GM19438 (cell line): ENCODE results near the gene MARCHF2.

ENCODE experiments used
- ATAC-seq: cut with Tn5 transposase; IDR thresholded peaks from one replicate; pipeline ENCODE4 v1.9.1; 2021; ENCODE audit warnings: low read depth; ENCODE audit not compliant: unreplicated experiment

The MARCHF2 gene

DNA sequence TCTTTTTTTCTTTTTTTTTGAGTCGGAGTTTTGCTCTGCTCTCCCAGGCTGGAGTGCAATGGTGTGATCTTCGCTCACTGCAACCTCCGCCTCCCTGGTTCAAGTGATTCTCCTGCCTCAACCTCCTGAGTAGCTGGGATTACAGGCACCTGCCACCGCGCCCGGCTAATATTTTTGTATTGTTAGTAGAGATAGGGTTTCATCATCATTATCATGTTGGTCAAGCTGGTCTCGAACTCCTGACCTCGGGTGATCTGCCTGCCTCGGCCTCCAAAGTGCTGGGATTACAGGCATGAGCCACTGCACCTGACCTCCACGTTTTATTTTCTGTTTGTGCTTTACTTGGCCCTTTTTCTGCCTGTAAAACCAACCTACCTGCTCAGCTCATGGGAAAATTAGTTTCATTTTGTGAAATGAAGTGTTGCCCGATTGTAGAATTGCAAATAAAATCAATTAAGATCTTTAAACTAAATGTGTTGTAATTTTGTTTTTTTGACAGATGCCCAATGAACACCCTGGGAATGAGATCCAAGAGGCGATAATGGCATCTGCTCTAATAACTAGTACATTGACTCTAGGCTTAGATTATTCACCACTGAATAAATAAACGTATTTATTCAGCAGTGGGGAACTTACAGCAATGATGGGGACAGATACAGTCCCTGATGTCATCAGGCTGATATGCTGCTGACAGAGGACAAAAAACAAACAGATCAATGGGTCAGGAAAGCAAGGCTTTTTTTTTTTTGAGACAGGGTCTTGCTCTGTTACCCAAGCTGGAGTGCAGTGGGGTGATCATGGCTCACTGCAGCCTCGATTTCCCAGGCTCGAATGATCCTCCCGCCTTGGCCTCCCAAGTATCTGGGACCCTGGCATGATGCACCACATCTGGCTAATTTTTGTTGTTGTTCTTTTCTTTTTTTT is 25.2 kb upstream of the MARCHF2 start:
- no peak for ATAC-seq

DNA sequence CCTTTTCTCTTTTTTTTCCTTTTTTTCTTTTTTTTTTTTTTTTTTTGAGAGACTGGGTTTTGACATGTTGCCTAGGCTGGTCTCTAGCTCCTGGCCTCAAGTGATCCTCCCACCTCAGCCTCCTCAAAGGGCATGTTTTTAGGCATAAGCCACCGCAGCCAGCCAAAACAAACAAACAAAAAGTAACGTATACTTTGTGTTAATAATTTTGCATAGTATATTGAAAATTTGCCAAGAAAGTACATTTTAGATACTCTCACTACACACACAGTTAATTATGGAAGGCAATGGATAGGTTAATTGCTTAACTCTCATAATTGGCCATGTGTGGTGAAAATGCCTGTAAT is 24.5 kb upstream of the MARCHF2 start:
- no peak for ATAC-seq

DNA sequence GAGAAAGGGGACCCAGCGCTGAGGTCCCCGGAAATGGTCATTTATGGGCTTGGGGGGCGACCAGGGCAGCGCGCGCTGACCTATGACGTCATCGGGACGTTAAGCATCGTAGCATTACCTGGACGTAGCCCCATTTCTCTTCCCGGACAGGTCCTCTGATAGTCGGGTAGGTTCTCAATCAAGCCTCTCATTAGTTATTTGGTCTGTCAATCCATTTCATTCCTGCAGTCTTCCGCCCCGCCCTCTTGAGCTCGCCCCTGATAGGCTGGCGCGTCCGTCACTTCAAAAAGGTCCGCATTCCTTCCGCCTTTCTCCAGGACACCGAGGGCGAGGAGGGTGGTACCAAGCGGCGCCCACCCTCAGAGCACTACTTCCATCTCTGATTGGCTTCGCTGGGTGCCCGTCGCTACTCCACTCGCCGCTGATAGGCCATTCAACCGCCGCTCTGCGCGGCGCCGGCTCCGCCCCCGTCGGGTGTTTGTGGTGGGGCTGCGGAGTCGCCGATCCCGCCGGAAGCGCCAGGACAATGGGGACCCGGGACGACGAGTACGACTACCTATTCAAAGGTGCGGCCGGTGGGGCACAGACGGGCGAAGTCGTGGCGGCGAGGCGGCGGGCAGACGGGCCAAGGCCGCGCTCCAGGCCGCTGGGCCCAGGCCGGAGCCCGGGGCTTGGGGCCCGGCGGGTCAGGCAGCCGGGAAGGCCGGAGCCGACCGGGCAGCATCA is 23.1 kb upstream of the MARCHF2 start, which contains the start of gene RAB11B:
RAB11B (plus strand) TSS at position 470 of the 726 bp plus-strand sequence; CDS start at position 527, 57 bp downstream.
- peak; percentile 88 for ATAC-seq

DNA sequence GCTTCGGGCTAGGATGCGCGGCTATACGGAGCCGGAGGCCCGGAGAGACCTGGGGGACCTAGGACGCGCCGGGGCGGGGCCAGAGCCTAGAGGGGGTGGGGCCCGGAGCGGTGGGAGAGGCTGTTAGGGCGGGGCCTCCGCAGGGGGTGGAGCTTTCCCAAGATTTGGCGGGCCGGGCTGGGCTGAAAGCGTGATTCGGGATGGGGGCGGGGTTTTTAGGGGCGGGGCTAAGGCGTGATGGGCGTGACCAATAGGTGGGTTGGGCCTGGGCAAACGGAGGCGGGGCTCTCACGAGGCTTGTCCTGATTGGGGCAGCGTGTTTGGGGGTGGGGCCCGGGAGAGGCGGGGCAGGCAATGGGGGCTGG is 22.5 kb upstream of the MARCHF2 start:
- ATAC-seq = peak; percentile 45

DNA sequence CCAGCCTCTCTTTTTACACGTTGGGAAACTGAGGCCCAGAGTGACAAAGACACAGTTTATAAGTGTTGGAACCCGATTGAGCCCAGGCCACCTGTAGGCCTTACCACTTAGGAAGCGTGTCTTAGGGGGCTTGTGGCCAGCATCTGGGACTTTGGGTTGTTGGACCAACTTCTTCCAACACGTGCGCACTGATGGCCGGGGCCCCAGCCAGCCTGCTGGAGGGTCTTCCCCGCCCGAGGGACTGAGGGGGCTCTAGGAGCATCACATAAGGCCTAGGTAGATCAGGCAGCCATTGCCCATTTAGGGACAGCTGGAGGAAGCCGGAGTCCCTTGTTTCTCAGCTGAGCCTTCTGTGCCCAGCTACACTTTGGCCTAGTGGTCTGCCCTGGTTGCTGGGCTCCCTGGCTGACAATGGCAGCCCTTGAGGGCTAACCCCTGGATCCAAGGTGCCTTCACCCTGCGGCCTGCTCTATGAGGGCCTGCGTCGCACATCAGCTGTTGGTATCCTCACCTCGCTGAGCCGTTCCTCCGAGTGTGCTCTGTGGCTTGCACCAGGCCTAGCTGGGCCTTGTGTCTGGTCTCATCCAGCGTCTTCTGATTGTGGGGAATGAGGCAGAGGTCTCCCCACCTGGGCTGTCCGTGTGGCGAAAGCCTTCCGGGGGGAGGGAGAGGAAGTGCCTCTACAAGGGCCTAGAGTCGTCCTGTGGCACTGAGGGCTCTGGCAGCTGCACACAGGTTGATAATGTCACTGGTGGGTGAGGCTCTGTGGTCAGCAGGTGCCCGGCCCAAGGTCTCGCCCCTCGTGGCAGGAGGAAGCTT is 21.7 kb upstream of the MARCHF2 start:
- no peak for ATAC-seq

DNA sequence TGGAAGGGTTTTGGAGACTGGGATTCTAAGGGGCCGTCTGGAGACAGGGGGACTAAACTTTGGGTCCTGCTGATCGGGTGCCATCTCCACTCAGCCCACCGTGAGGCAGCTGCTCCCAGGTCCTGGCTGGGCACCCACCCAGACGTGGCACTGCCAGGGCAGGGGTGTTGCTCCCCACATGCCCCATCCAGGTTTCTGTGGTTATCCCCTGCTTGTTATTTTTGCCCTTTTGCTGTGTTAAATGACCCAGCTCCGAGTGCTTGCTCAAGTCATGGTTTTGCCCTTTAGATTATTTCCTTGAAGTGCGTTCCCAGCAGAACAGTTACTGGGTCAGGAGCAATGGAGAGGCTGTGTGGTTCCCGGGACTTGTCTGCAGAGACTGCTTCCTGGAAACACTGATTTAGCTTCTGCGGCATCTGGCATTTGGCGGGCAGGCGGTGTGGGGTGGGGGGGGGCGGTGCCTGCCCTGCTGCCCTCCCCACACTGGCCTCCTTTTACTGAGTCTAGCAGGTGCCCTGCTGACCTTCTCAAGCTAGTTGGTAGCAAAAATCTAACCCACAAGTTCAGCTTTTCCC is 21.0 kb upstream of the MARCHF2 start:
- ATAC-seq = no peak

DNA sequence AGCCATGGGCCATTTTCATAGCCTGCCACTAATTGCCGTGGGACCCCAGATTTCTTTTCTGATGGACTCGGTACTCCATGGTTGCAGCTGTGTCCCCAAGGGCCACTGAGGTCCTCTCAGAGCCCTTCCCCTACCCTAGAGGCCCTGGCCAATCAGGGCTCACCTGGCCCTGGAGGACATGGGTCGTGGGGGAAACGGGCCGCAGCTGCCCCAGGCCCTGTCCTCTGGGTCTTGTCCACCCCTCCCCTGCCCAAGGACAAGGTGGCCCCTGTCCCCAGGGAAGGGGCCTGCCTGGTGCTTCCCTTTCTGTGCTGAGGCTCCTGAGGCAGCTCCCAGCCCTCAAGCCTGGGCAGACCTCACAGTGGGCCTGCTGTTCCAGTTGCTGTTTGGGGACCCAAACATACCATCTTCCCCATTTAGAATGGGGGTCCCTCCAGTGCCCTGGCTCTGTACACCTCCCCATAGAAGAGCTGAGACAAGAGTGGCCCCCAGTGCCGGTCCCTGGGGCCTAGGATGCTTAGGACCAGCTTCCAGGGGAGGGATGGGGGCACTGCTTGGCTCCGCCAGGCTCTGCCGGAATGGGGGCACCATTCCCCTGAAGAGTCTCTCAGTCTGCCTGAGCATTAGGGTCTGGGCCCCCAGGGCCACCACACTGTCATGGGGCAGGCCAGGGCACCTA is 19.8 kb upstream of the MARCHF2 start:
- no peak for ATAC-seq

DNA sequence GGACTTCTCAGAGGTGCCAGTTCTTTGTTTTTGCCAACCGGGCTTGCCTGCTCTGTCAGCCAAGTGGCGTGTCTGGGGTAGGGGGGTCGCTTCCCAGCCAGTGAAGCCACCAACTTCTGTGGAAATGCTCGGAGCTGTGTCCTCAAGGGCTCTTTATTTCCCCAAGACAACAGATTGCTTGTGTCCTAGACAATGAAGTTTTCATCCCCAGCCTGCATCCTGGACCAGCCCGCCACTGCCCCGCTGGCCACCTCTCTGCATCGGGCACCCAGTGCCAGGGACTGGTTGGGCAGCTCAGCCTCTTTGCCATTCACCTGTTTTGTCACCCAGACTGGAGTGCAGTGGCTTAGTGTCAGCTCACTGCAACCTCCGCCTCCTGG is 19.2 kb upstream of the MARCHF2 start:
- ATAC-seq = no peak

DNA sequence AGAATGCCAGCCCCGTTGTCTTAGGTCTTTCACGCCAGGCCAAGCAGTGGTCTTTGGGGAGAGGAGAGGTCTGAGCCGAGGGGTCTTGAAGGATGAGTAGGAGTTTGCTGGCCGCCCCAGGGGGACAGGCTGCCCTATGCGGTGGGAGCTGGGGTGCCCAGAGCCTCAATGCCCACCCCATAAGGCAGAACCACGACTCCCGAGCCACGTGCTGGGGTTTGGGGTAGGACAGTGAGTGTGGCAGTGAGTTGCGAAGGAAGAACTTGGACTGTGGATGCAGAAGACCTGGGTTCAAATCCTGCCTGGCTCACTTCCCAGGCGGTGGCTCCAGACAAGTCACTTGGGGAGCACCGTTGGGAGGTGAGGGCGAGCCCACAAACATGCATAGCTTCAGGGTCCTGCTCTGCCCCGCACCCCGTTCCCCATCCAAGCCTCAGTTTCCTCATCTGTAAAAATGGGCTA is 17.5 kb upstream of the MARCHF2 start:
- ATAC-seq = no peak

DNA sequence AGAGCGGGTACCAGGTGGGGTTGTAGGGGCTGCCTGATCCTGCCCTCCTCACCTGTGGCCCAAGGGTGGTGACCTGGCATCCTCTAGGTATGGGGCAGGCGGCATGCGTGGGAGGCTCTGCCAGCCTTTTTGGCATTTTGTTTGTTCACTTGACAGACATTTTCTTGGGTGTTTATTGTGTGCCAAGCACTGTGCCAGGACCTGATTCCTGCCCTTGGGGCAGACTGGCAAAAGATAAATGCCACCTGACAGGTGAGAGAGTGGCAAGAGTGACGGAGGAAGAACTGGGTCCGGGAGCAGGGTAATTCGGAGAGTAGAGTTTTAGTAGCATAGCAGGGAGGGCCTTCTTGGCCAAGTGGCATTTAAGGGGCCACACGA is 16.9 kb upstream of the MARCHF2 start:
- no peak for ATAC-seq

DNA sequence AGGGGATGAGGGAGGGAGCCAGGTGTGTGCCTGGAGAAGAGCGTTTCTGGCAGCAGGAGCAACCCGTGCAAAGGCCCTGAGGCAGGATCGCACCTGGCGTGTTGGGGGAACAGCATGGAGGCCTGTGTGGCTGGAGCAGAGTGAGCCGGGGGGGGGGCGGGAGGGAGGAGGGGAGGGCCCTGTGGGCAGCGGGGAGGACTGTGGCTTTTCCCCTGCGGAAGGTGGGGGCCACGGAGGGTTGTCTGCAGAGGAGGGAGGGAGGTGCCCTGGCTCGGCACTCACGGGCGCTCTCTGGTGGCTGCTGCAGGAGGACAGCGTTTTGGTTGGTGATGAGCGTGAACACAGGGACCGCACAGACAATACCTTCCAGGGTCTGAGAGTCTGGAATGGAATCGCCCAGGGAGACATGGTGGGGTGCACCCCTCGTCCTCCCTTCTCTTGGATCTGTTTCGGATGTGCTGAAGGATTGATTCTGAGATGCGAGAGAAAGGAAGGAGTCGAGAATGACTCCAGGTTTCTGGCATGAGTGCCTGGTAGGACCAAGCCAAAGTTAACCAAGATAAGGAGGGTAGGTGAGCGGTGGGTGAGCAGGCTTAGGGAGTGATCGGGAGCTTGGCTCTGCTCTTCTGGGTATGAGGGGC is 16.4 kb upstream of the MARCHF2 start:
- no peak for ATAC-seq

DNA sequence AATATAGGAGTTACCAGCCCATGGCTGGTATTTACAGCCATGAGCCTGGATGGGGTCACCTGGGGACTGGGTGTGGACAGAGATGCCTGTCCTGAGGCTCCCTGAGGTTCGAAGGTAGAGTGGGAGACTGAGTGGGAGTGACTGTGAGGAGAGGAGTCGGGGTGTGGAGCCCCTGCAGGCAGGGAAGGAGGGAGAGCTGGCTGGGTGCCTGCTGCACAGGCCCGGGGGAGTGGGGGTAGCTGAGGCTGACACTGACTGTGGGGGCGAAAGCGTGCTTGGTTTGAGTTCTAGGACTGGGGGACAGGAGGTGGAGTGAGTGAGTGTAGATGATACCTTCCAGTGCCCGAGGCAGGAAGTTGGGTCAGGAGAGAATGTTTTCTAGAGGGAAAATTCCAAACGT is 15.8 kb upstream of the MARCHF2 start:
- ATAC-seq = no peak

DNA sequence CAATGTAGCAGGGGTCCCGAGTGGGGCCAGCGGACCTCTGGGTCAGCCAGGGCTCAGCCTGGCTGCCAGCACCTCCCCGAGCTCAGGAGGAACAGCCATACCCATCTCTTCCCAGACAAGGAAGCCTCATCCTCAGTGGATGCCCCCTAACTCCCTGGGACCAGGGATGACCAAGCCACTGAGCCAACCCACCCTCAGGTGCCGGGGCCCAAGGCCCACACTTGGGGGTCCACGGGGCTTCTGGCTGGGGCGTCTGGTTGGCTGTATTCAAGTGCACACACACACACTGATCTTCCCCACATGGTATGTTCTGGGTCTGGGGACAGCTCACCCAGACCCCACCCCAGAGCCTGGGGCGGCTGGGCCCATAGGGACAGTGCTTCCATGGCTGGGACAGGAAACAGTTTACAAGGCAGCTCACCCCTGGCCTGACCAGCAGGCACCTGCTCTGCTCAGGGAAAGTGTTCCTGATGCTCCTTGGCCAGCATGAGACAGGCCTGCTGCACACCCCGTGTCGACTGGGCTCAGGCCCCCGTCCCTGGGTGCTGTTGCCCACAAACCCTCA is 15.3 kb upstream of the MARCHF2 start:
- ATAC-seq = no peak

DNA sequence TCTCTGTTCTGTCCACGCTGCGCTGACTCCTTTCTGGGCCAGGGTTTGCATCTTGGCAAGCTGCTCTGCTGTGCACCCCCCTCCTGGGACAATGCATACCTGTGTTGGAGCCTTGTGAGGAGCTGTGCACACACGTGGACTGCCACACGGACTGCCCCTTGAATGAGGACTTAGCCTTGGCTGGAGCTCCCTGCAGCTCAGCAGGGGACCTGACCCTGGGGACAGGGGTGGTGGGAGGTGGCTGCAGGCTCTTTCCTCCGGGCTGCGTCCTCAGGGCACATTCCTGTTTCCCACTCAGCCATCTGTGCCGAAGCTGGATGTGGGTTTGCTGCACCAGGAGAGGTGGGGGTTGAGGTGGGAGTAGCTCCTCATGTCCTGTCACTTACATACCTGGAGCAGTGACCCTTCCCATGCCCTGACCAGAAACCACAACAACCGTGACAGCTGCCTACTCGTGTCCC is 14.8 kb upstream of the MARCHF2 start:
- ATAC-seq = no peak

DNA sequence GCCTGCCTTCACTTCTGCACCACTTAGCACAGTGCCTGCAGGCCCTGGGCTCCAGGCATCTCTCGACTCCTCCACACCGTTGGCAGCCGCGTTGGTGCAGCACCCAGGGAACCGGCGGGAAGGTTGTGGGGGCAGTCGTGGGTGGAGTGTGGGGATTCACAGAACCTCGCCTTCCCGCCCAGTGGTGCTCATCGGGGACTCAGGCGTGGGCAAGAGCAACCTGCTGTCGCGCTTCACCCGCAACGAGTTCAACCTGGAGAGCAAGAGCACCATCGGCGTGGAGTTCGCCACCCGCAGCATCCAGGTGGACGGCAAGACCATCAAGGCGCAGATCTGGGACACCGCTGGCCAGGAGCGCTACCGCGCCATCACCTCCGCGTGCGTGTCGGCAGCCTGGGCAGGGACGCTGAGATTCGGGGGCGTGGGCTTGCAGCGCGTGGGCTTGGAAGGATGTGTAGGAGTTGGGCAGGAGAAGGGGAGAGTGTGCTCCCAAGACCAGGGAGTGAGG is 13.4 kb upstream of the MARCHF2 start:
- no peak for ATAC-seq

DNA sequence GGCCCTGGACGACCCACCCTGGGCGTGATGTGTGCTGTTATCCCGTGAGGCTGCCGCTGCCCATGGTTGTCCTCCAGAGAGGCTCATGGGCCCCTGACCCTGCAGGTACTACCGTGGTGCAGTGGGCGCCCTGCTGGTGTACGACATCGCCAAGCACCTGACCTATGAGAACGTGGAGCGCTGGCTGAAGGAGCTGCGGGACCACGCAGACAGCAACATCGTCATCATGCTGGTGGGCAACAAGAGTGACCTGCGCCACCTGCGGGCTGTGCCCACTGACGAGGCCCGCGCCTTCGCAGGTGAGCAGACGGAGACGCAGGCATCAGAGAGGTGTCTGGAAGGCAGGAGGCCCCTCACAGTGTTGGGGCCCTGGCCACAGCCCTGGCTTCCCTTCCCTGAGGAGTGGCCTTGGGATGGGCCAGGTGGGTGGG is 11.1 kb upstream of the MARCHF2 start:
- no peak for ATAC-seq

DNA sequence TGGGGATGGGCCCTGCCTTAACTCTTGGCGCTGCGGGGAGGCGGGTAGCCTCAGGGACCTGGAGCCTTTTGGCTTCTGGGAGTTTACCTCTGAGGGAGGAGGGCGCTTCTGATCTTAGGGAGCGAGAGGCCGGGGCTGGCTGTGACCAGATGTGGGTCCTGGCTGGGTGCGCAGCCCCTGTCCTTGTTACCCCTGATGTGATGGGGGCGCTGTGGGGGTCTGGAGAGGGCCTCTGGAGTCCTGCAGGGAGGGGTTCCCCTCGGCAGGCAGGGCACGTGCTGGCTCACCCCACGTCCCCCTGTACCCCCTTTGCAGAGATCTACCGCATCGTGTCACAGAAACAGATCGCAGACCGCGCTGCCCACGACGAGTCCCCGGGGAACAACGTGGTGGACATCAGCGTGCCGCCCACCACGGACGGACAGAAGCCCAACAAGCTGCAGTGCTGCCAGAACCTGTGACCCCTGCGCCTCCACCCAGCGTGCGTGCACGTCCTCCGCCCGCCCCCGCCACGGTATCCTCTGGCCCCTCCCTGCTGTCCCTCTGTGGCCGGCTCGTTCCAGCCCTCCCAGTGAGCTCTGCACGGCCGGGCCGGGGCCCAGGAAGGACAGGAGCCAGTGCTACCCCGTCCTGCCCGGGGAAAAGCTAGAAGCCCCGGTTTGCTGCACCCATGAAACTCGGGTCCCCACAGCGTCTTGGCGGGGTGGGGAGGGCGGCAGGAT is 9.8 kb upstream of the MARCHF2 start:
- no peak for ATAC-seq

DNA sequence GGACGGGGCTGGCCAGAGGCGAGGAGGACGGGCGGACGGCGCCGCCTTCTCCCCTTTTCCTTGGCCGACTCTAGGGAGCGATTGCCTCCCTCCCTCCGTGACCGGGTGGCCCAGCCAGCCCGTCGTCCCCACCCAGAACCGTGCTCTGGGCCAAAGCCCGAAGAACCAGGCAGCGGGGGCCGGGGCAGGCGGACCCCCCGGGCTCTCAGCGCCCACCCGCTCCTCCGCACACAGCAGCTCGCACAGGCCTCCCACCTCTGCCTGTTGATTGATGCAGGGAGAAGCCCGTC is 9.3 kb upstream of the MARCHF2 start:
- no peak for ATAC-seq
